Upper lobe of right lung (tissue), 1 donor: Measurements from ENCODE around the gene MND1. TPM values are rescaled to one million over a fixed set of nuclear protein-coding genes. Genes with fewer than 3 reads are reported as not detected.
"Not testable (repeated sequence)": the region's sequence is repeated elsewhere in the genome, so short reads cannot be mapped to it uniquely, and the experiment has no call there.

ENCODE experiments used
- ATAC-seq: fragments of 200-7000 bp; cut with Tn5 transposase; one replicate; pipeline ENCODE4 v1.9.1; 2020; ENCODE audit warnings: mild to moderate bottlenecking, moderate library complexity
- DNase-seq: peaks from one replicate; pipeline ENCODE4 v3.0.0-alpha.2; 2020
- H3K27ac ChIP-seq: fragments of 200-600 bp; one replicate; pipeline ENCODE4 v1.8.0; 2022
- H3K27me3 ChIP-seq: fragments of 200-600 bp; one replicate; pipeline ENCODE4 v1.8.0; 2022; ENCODE audit warnings: mild to moderate bottlenecking
- H3K36me3 ChIP-seq: fragments of 200-600 bp; one replicate; pipeline ENCODE4 v1.8.0; 2022
- H3K4me1 ChIP-seq: fragments of 200-600 bp; one replicate; pipeline ENCODE4 v1.8.0; 2022
- H3K4me3 ChIP-seq: fragments of 200-600 bp; one replicate; pipeline ENCODE4 v1.8.0; 2022; ENCODE audit warnings: mild to moderate bottlenecking
- H3K9me3 ChIP-seq: fragments of 200-600 bp; one replicate; pipeline ENCODE4 v1.8.0; 2022
- CTCF ChIP-seq: fragments of 200-600 bp; IDR thresholded peaks from one replicate; pipeline ENCODE4 v1.8.0; 2022; ENCODE audit warnings: antibody characterized with exemption
- intact Hi-C: fragments of 100-400 bp; cut with DNase I; formaldehyde crosslinking; loops from one replicate; pipeline ENCODE4 v1.11.0; 2022
- total RNA-seq: library from RNA; stranded (reverse); fragmentation: NEBNext Ultra II Directional; extraction: Animal tissue kit (Norgen Biotek cat#: 25700); gene quantifications from one replicate; pipeline ENCODE4 v1.2.1, GENCODE V29; 2021
- donor health status: DM: no; HTN: yes; CAD: no; lungs with severe emphysema.

The MND1 gene
- total RNA-seq, 1 donor from 2014 or later: not detected

DNA sequence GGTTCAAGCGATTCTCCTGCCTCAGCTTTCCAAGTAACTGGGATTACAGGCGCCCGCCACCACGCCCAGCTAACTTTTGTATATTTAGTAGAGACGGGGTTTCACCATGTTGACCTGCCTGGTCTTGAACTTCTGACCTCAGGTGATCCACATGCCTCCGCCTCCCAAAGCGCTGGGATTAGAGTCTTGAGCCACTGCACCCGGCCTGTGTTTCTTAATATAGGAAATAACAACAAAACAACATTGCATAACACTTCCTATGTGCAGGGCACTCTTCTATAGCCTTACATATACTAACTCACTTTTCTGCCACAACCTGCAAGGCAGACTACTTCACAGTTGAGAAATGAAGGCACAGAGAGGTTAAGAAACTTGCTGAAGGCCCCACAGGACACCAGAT is 108.9 kb downstream of the MND1 start:
- intact Hi-C loops: no loop called here
- Histone ChIP-seq H3K9me3 (no peaks in the 10 kb centered on the region), H3K36me3 (no peaks in the 10 kb centered on the region), H3K27ac (no peak overlapping the region), H3K4me1 (peaks cover 9% of the 10 kb centered on the region), H3K4me3 (no peak overlapping the region), H3K27me3 (no peaks in the 10 kb centered on the region)
- peak; percentile 50 for ATAC-seq
- DNase-seq: no peak
- no peak for TF ChIP-seq CTCF

GRCh38 chr4:153458969-153459368 is 114.5 kb downstream of the MND1 start:
- no peak for ATAC-seq
- intact Hi-C loops: no loop called here

DNA sequence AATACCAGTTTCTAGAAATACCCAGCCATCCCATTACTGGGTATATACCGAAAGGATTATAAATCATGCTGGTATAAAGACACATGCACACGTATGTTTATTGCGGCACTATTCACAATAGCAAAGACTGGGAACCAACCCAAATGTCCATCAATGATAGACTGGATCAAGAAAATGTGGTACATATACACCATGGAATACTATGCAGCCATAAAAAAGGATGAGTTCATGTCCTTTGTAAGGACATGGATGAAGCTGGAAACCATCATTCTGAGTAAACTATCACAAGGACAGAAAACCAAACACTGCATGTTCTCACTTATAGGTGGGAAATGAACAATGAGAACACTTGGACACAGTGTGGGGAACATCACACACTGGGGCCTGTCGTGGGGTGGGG is 117.1 kb downstream of the MND1 start:
- H3K36me3 ChIP-seq, H3K9me3 ChIP-seq, H3K4me1 ChIP-seq, ATAC-seq, H3K27ac ChIP-seq, DNase-seq, H3K4me3 ChIP-seq, H3K27me3 ChIP-seq, intact Hi-C loops: not testable (repeated sequence)

More at GRCh38 chr4:153458969-153459368, 114.5 kb downstream of the MND1 start:
- DNase-seq: no peak
- Histone ChIP-seq H3K27ac (no peak overlapping the region), H3K36me3 (no peaks in the 10 kb centered on the region), H3K27me3 (no peaks in the 10 kb centered on the region), H3K4me3 (no peak overlapping the region), H3K4me1 (no peaks in the 10 kb centered on the region), H3K9me3 (no peaks in the 10 kb centered on the region)
- TF ChIP-seq CTCF: no peak

- H3K27ac ChIP-seq: no peak overlapping the region
- no peak for TF ChIP-seq CTCF
- peaks cover 24% of the 10 kb centered on the region for H3K4me1 ChIP-seq
- DNase-seq (no peak), ATAC-seq (no peak)
- H3K36me3 ChIP-seq: no peaks in the 10 kb centered on the region
- H3K9me3 ChIP-seq: no peaks in the 10 kb centered on the region
- no peak overlapping the region for H3K4me3 ChIP-seq
- H3K27me3 ChIP-seq: no peaks in the 10 kb centered on the region
- intact Hi-C loops: no loop called here
Observed at GRCh38 chr4:153464068-153464467, 119.6 kb downstream of the MND1 start.

Other genes with a start within 250 kb of the MND1 start
- 35.9 TPM for gene TRIM2, start 140.2 kb upstream of the MND1 start, total RNA-seq
- gene TMEM131L, start 121.7 kb downstream of the MND1 start, total RNA-seq: 14.1 TPM